Astrocyte (in vitro differentiated cells and primary cell): ENCODE results near the gene FADS3.

ENCODE experiments used
- CTCF ChIP-seq: IDR thresholded peaks from 2 replicates; pipeline ENCODE4 v1.5.1; 2011; ENCODE audit warnings: low read depth, mild to moderate bottlenecking, inconsistent platforms, low read length, moderate library complexity; ENCODE audit not compliant: insufficient read depth
- EZH2 ChIP-seq: IDR thresholded peaks from 2 replicates; pipeline ENCODE4 v1.6.1; 2012; ENCODE audit warnings: mild to moderate bottlenecking, low read length, inconsistent platforms; ENCODE audit not compliant: insufficient read depth

GRCh38 chr11:61830237-61831105, 60.9 kb downstream of the FADS3 start:
- no peak for TF ChIP-seq CTCF
- no peak for TF ChIP-seq EZH2
